Neural cell (in vitro differentiated cells): Measurements from ENCODE around the gene CBFA2T2. TPM values are rescaled to one million over a fixed set of nuclear protein-coding genes. Genes with fewer than 3 reads are reported as not detected.

Source experiments
- H2AFZ ChIP-seq: fragments of 200-600, 300-800 bp; sonication (generic), shearing (Covaris generic); 2 replicates; pipeline ENCODE4 v1.6.0; 2014; ENCODE audit warnings: low read depth, mild to moderate bottlenecking, antibody characterized with exemption, low read length, moderate library complexity
- H3F3A ChIP-seq: fragments of 200-600 bp; shearing (Covaris generic); 2 replicates; pipeline ENCODE4 v1.6.1; 2016; ENCODE audit warnings: mild to moderate bottlenecking, moderate library complexity, mixed read lengths, antibody characterized with exemption, low read length; ENCODE audit not compliant: insufficient read depth, poor library complexity, severe bottlenecking
- H3K27ac ChIP-seq: fragments of 200-600, 300-800 bp; sonication (generic), shearing (Covaris generic); 2 replicates; pipeline ENCODE4 v1.5.1; 2014; ENCODE audit warnings: mild to moderate bottlenecking, low read length, moderate library complexity
- H3K27me3 ChIP-seq: fragments of 300-800, 200-600 bp; sonication (generic), shearing (Covaris generic); 2 replicates; pipeline ENCODE4 v1.6.0; 2014; ENCODE audit warnings: mild to moderate bottlenecking, low read depth, low read length, moderate library complexity; ENCODE audit not compliant: insufficient read depth
- H3K36me3 ChIP-seq: fragments of 300-800, 200-600 bp; sonication (generic), shearing (Covaris generic); 2 replicates; pipeline ENCODE4 v1.5.1; 2014; ENCODE audit warnings: mild to moderate bottlenecking, antibody characterized with exemption, low read length, moderate library complexity; ENCODE audit not compliant: insufficient read depth
- H3K4me2 ChIP-seq: fragments of 300-800, 200-600 bp; sonication (generic), shearing (Covaris generic); 2 replicates; pipeline ENCODE4 v1.6.0; 2014; ENCODE audit warnings: mild to moderate bottlenecking, low read length
- H3K4me3 ChIP-seq: fragments of 300-800, 200-600 bp; sonication (generic), shearing (Covaris generic); 2 replicates; pipeline ENCODE4 v1.5.1; 2014; ENCODE audit warnings: mild to moderate bottlenecking, low read length, moderate library complexity
- H3K79me2 ChIP-seq: fragments of 200-600 bp; shearing (Covaris generic); replicated peaks from 2 replicates; pipeline ENCODE4 v1.6.0; 2014; ENCODE audit warnings: mild to moderate bottlenecking, low read length, moderate library complexity; ENCODE audit not compliant: insufficient read depth
- H3K9ac ChIP-seq: fragments of 300-800, 200-600 bp; sonication (generic), shearing (Covaris generic); 2 replicates; pipeline ENCODE4 v1.6.1; 2016; ENCODE audit warnings: mild to moderate bottlenecking, low read length, mixed read lengths
- H3K9me2 ChIP-seq: fragments of 200-600 bp; shearing (Covaris generic); 2 replicates; pipeline ENCODE4 v1.6.1; 2016; ENCODE audit warnings: mild to moderate bottlenecking, low read length, mixed read lengths; ENCODE audit not compliant: insufficient read depth
- H3K9me3 ChIP-seq: fragments of 200-600, 300-800 bp; sonication (generic), shearing (Covaris generic); 2 replicates; pipeline ENCODE4 v1.6.1; 2016; ENCODE audit warnings: mild to moderate bottlenecking, mixed run types, low read length, moderate library complexity, mixed read lengths
- H4K20me1 ChIP-seq: fragments of 200-600 bp; shearing (Covaris generic); 2 replicates; pipeline ENCODE4 v1.6.1; 2016; ENCODE audit warnings: mild to moderate bottlenecking, mixed run types; ENCODE audit not compliant: insufficient read depth
- CTCF ChIP-seq: fragments of 450-650 bp; IDR thresholded peaks from 2 replicates; pipeline ENCODE4 v1.5.1; 2014; ENCODE audit warnings: antibody characterized with exemption, mild to moderate bottlenecking, moderate library complexity; ENCODE audit not compliant: poor library complexity, severe bottlenecking
- EP300 ChIP-seq: fragments of 450-650 bp; conservative IDR thresholded peaks from 2 replicates; pipeline ENCODE4 v1.6.1; 2014; ENCODE audit warnings: antibody characterized with exemption, mild to moderate bottlenecking, moderate library complexity; ENCODE audit not compliant: poor library complexity, severe bottlenecking
- EZH2 ChIP-seq: fragments of 200-600, 300-800 bp; shearing (Covaris generic), sonication (generic); IDR thresholded peaks from 2 replicates; pipeline ENCODE4 v1.6.1; 2014; ENCODE audit warnings: antibody characterized with exemption, low read length, borderline replicate concordance, mild to moderate bottlenecking; ENCODE audit not compliant: insufficient read depth, poor library complexity, severe bottlenecking
- MXI1 ChIP-seq: fragments of 450-650 bp; conservative IDR thresholded peaks from 2 replicates; pipeline ENCODE4 v1.6.1; 2014; ENCODE audit warnings: antibody characterized with exemption, mild to moderate bottlenecking; ENCODE audit not compliant: poor library complexity, severe bottlenecking
- POLR2AphosphoS5 ChIP-seq: IDR thresholded peaks from 2 replicates; pipeline ENCODE4 v1.6.1; 2012
- RAD21 ChIP-seq: fragments of 450-650 bp; conservative IDR thresholded peaks from 2 replicates; pipeline ENCODE4 v1.6.1; 2014; ENCODE audit warnings: antibody characterized with exemption, mild to moderate bottlenecking, moderate library complexity
- REST ChIP-seq: IDR thresholded peaks from 2 replicates; pipeline ENCODE4 v1.6.1; 2012; ENCODE audit warnings: borderline replicate concordance
- SMC3 ChIP-seq: fragments of 450-650 bp; conservative IDR thresholded peaks from 2 replicates; pipeline ENCODE4 v1.6.1; 2014; ENCODE audit warnings: antibody characterized with exemption, mild to moderate bottlenecking, moderate library complexity; ENCODE audit not compliant: poor library complexity
- TAF1 ChIP-seq: IDR thresholded peaks from 2 replicates; pipeline ENCODE4 v1.6.1; 2012; ENCODE audit warnings: low read depth
- polyA plus RNA-seq: library from polyadenylated mRNA; depleted of rRNA; stranded (reverse); fragments of >200 nt; gene quantifications from 2 replicates; pipeline ENCODE4 v1.2.3, GENCODE V29; 2014

The CBFA2T2 gene
- polyA plus RNA-seq, 1 donor from 2014 or later = 15.9 TPM

GRCh38 chr20:33604991-33605370 is 115.1 kb downstream of the CBFA2T2 start:
- H3K4me3 ChIP-seq = no peak overlapping the region

GRCh38 chr20:33606118-33606771 is 116.3 kb downstream of the CBFA2T2 start:
- no peaks in the 10 kb centered on the region for H3K79me2 ChIP-seq
- no peaks in the 10 kb centered on the region for H3K27me3 ChIP-seq
- H3K4me2 ChIP-seq = no peak overlapping the region
- no peak overlapping the region for H3K9ac ChIP-seq
- H3K9me3 ChIP-seq = no peaks in the 10 kb centered on the region
- H4K20me1 ChIP-seq = no peaks in the 10 kb centered on the region
- no peak overlapping the region for H3K4me3 ChIP-seq
- H2AFZ ChIP-seq = no peak overlapping the region
- no peaks in the 10 kb centered on the region for H3K9me2 ChIP-seq
- H3K27ac ChIP-seq = no peak overlapping the region
- no peaks in the 10 kb centered on the region for H3K36me3 ChIP-seq
- no peaks in the 10 kb centered on the region for H3F3A ChIP-seq
- TF ChIP-seq RAD21 (no peak), MXI1 (no peak), POLR2AphosphoS5 (no peak), TAF1 (no peak), CTCF (no peak), REST (no peak)

More at GRCh38 chr20:33604991-33605370, 115.1 kb downstream of the CBFA2T2 start:
- no peaks in the 10 kb centered on the region for H3F3A ChIP-seq
- H3K27ac ChIP-seq = no peak overlapping the region
- no peaks in the 10 kb centered on the region for H3K9me3 ChIP-seq
- no peak overlapping the region for H2AFZ ChIP-seq
- H3K27me3 ChIP-seq = no peaks in the 10 kb centered on the region
- H3K36me3 ChIP-seq = no peaks in the 10 kb centered on the region
- H3K9ac ChIP-seq = no peak overlapping the region
- no peaks in the 10 kb centered on the region for H4K20me1 ChIP-seq
- H3K4me2 ChIP-seq = no peak overlapping the region
- H3K9me2 ChIP-seq = no peaks in the 10 kb centered on the region
- H3K79me2 ChIP-seq = no peaks in the 10 kb centered on the region
- TF ChIP-seq SMC3 (no peak), EP300 (no peak), MXI1 (no peak), POLR2AphosphoS5 (no peak), RAD21 (no peak), TAF1 (no peak), EZH2 (no peak), REST (no peak), CTCF (no peak)
